Suprapubic skin (tissue), 4 donors: Measurements from ENCODE around the gene CTNNA1. TPM values are rescaled to one million over a fixed set of nuclear protein-coding genes. Genes with fewer than 3 reads are reported as not detected.

Experiments used
- DNase-seq, 2 donors: peaks; one replicate each; pipeline ENCODE4 v3.0.0-alpha.2; 2019; ENCODE audit warnings: low spot score in 2 of 2
- H3K27ac ChIP-seq: fragments of 200-600 bp; sonication (generic); one replicate; pipeline ENCODE4 v1.5.1; 2019
- H3K27me3 ChIP-seq: fragments of 200-600 bp; sonication (generic); one replicate; pipeline ENCODE4 v1.5.1; 2019
- H3K36me3 ChIP-seq: fragments of 200-600 bp; sonication (generic); one replicate; pipeline ENCODE4 v1.5.1; 2019
- H3K4me1 ChIP-seq: fragments of 200-600 bp; sonication (generic); one replicate; pipeline ENCODE4 v1.5.1; 2019
- H3K4me3 ChIP-seq: fragments of 200-600 bp; sonication (generic); one replicate; pipeline ENCODE4 v1.5.1; 2019; ENCODE audit warnings: mild to moderate bottlenecking
- H3K9me3 ChIP-seq: fragments of 200-600 bp; sonication (generic); one replicate; pipeline ENCODE4 v1.5.1; 2019
- EP300 ChIP-seq: sonication (generic); formaldehyde crosslinking; IDR thresholded peaks from one replicate; pipeline ENCODE4 v1.6.1; 2017; ENCODE audit warnings: antibody characterized with exemption
- POLR2A ChIP-seq, 2 donors: fragments of 450-650 bp; IDR thresholded peaks; one replicate each; pipeline ENCODE4 v1.6.1; 2017; ENCODE audit warnings: antibody characterized with exemption in 2 of 2, mild to moderate bottlenecking in 2 of 2, moderate library complexity in 2 of 2
- POLR2AphosphoS5 ChIP-seq, 3 donors: sonication (generic); formaldehyde crosslinking; IDR thresholded peaks; one replicate each; pipeline ENCODE4 v1.6.1; 2017; ENCODE audit warnings: antibody characterized with exemption in 3 of 3
- WGBS: methylation state at CpG from one replicate; pipeline ENCODE4 v1.1.5; 2018; 5-methylcytosine and 5-hydroxymethylcytosine counted together
- total RNA-seq, 4 donors: library from RNA; depleted of rRNA; stranded (reverse); fragments of >200 nt; gene quantifications; one replicate each; pipeline ENCODE4 v1.1.0, GENCODE V29; 2016
- TF ChIP-seq, protein P1 (sequence below), 2 donors: fragments of 200-600 bp in 1 of 2; fragments of 450-650 bp in 1 of 2; sonication (generic) in 1 of 2; IDR thresholded peaks; one replicate each; pipeline ENCODE4 v1.5.1; 2016 to 2019; ENCODE audit warnings: antibody characterized with exemption in 2 of 2, mild to moderate bottlenecking in 1 of 2, moderate library complexity in 1 of 2

CTNNA1 gene
- total RNA-seq, 4 donors from 2014 or later, result 260 to 332 (median 279) TPM

DNA sequence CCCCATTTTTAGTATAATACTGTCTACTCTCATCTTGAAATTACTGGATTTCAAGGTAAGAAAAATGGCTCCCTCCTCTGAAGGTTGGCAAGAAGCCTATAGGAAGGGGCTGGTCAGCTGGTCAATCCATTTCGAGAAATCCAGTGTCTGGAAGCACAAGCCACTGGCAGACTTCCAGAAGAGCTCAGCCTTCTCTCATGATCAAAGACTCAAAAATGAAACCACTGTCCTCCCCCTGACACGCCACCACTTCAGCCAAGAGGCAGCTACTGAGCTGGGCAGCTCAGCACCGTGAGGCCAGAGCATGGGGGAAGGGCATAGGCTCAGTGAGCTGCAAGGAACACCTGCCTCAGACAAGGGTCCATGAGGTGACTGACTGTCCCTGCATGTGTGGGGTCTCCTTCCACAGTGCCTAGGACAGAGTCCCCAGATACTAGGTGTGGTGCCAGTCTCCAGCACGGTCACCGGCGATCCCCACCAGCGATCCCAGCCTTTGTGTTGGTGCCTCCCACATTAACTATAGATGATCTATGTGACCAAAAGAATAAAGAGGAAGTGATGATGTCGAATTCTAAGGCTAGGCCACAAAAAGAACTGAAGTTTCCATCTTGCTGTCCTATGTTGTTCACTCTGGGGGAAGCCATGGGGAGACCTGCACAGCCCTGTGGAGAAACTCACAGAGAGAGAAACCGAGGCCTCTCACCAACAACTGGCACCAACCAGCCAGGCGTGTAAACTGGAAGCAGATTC, 222.0 kb downstream of the CTNNA1 start:
- 77% methylated on average over 10 of the region's 10 CpGs for WGBS
- TF ChIP-seq POLR2AphosphoS5 (IDR thresholded peaks at IDR 0.05), result no peak
- no peak for TF ChIP-seq POLR2A (IDR thresholded peaks at IDR 0.05)
- no peak for TF ChIP-seq EP300
- TF ChIP-seq, protein P1, sequence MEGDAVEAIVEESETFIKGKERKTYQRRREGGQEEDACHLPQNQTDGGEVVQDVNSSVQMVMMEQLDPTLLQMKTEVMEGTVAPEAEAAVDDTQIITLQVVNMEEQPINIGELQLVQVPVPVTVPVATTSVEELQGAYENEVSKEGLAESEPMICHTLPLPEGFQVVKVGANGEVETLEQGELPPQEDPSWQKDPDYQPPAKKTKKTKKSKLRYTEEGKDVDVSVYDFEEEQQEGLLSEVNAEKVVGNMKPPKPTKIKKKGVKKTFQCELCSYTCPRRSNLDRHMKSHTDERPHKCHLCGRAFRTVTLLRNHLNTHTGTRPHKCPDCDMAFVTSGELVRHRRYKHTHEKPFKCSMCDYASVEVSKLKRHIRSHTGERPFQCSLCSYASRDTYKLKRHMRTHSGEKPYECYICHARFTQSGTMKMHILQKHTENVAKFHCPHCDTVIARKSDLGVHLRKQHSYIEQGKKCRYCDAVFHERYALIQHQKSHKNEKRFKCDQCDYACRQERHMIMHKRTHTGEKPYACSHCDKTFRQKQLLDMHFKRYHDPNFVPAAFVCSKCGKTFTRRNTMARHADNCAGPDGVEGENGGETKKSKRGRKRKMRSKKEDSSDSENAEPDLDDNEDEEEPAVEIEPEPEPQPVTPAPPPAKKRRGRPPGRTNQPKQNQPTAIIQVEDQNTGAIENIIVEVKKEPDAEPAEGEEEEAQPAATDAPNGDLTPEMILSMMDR (IDR thresholded peaks at IDR 0.05), result no peak
- Histone ChIP-seq H3K27me3 (no peaks in the 10 kb centered on the region), H3K9me3 (no peaks in the 10 kb centered on the region), H3K4me3 (no peak overlapping the region), H3K36me3 (no peaks in the 10 kb centered on the region), H3K27ac (peak overlapping the region; percentile 64), H3K4me1 (peaks cover 34% of the 10 kb centered on the region)
- DNase-seq, result peak; percentile 52 to 69

DNA sequence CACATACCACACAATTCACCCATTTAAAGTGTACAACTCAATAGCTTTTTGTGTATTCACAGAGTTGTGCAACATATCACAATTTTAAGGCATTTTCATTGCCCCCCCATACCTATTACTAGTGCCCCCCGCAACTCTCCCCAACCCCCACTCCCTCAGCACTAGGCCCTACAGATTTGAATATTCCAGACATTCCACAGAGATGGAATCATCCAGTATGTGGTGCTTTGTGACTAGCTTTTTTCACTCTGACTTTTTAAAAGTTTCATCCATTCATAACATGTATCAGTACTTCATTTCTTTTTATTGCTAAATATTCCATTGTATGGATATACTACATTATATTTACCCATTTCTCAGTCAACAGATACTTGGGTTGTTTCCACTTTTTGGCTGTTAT, 224.9 kb downstream of the CTNNA1 start:
- no peak for TF ChIP-seq POLR2AphosphoS5 (IDR thresholded peaks at IDR 0.05)
- no peak for TF ChIP-seq POLR2A (IDR thresholded peaks at IDR 0.05)
- TF ChIP-seq, protein P1 (IDR thresholded peaks at IDR 0.05), result no peak
- no peak for TF ChIP-seq EP300
- 89% methylated on average over 1 of the region's 1 CpG for WGBS
- Histone ChIP-seq H3K4me1 (peaks cover 25% of the 10 kb centered on the region), H3K9me3 (no peaks in the 10 kb centered on the region), H3K36me3 (no peaks in the 10 kb centered on the region), H3K4me3 (no peak overlapping the region), H3K27me3 (no peaks in the 10 kb centered on the region), H3K27ac (no peak overlapping the region)
- no peak for DNase-seq

DNA sequence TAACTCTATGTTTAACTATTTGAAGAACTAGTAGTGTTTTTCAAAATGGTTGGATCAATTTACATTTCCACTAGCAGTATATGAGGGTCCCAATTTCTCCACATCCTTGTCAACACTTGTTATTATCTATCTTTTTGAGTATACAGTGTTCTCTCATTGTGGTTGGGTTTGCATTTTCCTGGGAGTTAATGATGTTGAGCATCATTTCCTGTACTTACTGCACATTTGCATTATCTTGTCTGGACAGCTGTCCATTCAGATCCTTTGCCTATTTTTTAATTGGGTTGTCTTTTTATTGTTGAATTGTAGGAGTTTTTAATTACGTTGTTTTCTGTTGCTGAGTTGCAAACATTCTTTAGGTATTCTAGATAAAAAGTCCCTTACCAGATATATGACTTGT, 225.4 kb downstream of the CTNNA1 start:
- H3K27me3 ChIP-seq, result no peaks in the 10 kb centered on the region
- no peak overlapping the region for H3K4me3 ChIP-seq
- WGBS, result 92% methylated on average over 1 of the region's 1 CpG
- no peaks in the 10 kb centered on the region for H3K9me3 ChIP-seq
- TF ChIP-seq POLR2AphosphoS5 (IDR thresholded peaks at IDR 0.05), result no peak
- TF ChIP-seq, protein P1 (IDR thresholded peaks at IDR 0.05), result no peak
- TF ChIP-seq EP300, result no peak
- no peak for TF ChIP-seq POLR2A (IDR thresholded peaks at IDR 0.05)
- H3K4me1 ChIP-seq, result peaks cover 25% of the 10 kb centered on the region
- no peak overlapping the region for H3K27ac ChIP-seq
- H3K36me3 ChIP-seq, result no peaks in the 10 kb centered on the region
- DNase-seq, result no peak

DNA sequence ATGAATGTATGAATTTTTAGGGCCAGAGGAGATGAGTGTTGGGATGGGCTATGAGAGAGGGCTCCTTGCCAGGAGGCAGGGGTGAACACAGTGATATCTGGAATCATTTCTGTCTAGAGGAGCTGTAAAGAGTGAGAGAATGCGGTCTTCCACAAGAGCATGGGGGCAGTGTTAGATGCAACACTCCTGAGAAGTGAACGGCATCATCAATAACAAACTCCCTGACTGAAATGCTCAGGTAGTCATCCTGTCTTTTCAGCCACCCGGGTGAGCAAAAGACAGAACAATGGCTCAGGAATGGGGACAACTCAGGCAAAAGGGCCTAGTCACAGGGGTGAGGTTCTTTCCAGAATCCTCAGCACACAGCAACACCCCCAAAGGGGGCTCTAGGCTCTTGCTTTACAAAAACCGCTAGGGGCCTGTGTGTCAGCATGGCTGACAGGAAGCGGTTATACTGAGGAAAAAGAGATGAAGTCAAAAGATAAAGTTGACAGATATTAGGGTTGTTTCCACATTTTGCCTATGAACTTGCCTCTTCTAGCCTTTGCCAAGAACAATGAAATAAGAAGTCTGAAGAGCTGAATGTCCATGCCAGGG, 226.6 kb downstream of the CTNNA1 start:
- Histone ChIP-seq H3K27ac (no peak overlapping the region), H3K4me1 (peaks cover 13% of the 10 kb centered on the region), H3K9me3 (no peaks in the 10 kb centered on the region), H3K27me3 (no peaks in the 10 kb centered on the region), H3K36me3 (no peaks in the 10 kb centered on the region), H3K4me3 (no peak overlapping the region)
- TF ChIP-seq EP300 (no peak), POLR2AphosphoS5 (IDR thresholded peaks at IDR 0.05) (no peak), POLR2A (IDR thresholded peaks at IDR 0.05) (no peak)
- TF ChIP-seq, protein P1 (IDR thresholded peaks at IDR 0.05), result no peak
- 76% methylated on average over 5 of the region's 5 CpGs for WGBS
- no peak for DNase-seq

DNA sequence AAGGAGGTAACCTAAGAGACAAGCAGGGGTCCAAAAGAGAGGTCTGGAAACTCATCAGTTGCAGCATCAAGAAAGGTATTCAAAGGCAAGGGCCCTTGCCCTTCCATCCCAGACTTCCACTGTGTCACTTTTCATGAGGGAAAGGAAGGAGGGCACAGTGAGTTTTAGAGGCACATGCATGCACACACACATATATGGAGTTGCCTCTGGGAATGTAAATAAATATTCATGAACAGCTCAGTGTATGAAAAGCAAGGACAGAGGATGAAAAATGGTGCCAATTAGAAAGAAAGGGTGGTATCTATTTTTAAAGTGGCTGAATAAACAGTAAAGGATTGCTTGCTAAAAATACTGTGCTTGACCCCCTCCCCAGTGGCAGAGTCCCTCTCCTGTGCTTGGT, 227.2 kb downstream of the CTNNA1 start:
- no peaks in the 10 kb centered on the region for H3K9me3 ChIP-seq
- no peaks in the 10 kb centered on the region for H3K27me3 ChIP-seq
- no peak for DNase-seq
- H3K27ac ChIP-seq, result no peak overlapping the region
- TF ChIP-seq EP300, result no peak
- no peak for TF ChIP-seq POLR2A (IDR thresholded peaks at IDR 0.05)
- no peak for TF ChIP-seq POLR2AphosphoS5 (IDR thresholded peaks at IDR 0.05)
- TF ChIP-seq, protein P1 (IDR thresholded peaks at IDR 0.05), result no peak
- H3K4me3 ChIP-seq, result no peak overlapping the region
- H3K36me3 ChIP-seq, result no peaks in the 10 kb centered on the region
- peaks cover 8% of the 10 kb centered on the region for H3K4me1 ChIP-seq
